DMS 273 (cell line): ENCODE measurements around the gene LRIG1.

Experiments used
- DNase-seq: peaks from one replicate; lab custom pipeline; 2025; ENCODE audit not compliant: unreplicated experiment; lab: John Stamatoyannopoulos, UW

Gene LRIG1

DNA sequence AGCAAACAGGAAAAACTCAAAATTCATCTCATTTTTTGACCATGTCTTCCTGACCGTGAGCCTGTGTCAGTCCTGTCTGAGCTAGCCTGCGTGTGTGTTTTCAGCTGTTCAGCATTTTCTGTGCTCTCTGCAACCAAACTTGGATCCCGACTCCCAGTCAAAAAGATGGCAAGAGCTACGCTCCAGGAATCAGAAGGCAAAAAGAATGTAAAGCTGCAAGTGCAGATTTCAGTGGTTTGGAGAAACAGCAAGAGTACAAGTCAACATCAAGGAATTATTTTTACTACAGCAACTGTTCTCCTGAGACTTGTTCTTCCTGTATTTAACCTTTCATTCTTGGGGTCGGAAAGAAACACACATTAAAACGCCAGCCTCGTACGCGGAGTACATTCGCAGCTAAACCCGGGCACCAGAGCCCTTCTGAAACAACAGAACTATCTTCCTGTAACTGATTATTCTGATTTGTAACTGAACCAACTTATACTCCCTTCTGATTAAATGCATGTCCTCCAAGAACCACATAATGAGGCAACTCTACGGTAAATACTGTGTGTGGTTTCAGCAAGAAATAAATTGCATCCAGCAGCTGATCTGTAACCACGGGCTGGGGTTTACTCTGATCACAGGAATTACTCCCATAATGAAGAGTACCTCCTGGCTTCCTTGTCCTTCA, 107.4 kb downstream of the LRIG1 start:
- DNase-seq = no peak

GRCh38 chr3:66392966-66393332, 107.9 kb downstream of the LRIG1 start:
- DNase-seq = no peak

DNA sequence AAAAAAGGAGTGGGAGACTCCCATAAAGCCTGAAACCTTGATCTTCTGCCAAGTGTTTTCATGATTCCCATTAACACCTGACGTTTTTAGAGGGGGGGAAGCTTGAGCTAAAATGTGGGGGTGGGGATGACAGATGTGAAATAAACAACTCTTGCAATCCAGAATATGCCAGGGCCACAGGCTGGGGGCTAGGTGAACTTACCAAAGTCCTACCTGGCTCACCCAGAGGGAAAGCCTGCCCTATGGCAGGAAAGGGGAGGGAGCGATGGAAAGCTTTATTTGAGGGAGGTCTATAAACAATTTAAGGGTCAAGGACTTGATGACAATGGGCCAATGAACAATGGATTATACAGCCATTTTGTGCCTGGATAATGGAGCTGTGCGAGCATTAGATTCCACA, 108.3 kb downstream of the LRIG1 start:
- peak; percentile 13 for DNase-seq

DNA sequence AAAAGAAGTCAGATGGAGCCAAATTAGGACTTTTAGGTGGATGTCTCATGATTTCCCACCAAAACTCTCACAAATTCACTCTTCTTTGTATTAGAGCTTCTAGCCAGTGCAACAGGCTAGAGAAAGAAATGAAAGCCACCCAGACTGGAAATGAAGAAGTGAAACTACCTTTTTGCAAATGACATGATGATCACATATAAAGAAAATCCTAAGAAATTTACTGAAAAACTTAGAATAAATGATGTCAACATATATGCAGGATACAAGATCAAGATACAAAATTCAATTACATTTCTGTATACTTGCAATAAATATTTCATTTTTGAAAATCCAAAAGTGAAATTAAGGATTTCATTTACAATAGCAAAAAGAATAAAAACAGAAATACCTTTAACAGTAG, 110.8 kb downstream of the LRIG1 start:
- DNase-seq = no peak

GRCh38 chr3:66386925-66387650, 113.7 kb downstream of the LRIG1 start:
- no peak for DNase-seq

- no peak for DNase-seq
Measured at GRCh38 chr3:66386011-66386924, 114.6 kb downstream of the LRIG1 start.

DNA sequence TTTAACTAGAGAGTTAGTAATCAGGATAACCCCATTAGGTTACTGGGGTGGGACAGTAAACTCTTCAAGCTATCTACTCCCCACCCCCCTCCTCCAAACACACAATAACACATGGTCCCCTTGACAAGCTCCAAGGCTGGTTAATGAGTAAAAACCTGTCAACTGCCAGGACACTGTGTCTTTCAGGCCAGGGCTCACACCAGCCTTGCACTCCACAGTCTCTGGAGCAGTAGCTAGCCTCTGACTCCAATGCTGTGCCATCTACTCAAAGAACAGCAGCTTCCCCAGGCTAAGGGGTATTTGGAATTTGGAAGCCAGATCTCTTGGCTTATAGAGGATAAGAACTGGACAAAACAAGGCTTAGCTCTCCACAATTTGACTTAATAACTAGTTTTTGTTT, 115.8 kb downstream of the LRIG1 start:
- DNase-seq = no peak

- no peak for DNase-seq
Measured at GRCh38 chr3:66383998-66384745, 116.7 kb downstream of the LRIG1 start.

DNA sequence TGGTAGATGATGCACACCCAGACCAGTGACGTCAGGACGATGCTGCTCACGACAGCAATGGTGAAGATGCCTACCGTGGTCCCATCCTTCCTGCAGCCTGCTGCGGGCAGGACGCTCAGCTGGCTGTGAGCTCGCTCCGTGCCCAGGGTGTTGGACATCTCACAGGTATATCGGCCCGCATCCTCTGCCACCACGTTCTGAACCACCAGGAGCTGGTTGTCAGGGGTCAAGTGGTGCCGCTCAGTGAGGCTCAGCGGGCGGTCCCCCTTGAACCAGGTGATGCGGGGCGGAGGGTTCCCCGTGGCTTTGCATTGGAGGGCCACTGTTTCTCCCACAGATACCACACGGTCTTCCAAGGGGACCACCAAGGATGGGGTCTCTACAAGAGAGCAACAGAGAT, 117.8 kb downstream of the LRIG1 start:
- no peak for DNase-seq

- no peak for DNase-seq
Measured at GRCh38 chr3:66382142-66382541, 118.7 kb downstream of the LRIG1 start.

DNA sequence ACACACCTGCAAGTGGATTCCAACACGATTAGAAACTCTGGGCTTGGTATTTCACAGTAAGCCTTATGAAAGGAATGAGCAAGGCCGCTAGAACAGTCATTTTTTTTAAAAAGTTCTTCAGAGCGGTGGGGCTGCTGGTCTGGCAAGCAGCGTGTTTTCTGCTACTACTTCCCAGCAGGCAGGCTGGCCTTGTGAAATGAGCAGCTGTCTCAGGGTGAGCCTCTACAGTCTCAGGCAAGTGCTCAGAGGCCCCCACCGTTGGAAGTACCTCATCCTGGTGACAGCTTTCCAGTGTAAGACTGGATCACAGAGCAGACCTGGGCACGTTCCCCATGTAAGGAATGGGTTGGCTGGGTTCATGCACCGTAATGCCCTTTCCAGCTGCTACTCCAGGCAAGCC, 119.2 kb downstream of the LRIG1 start:
- no peak for DNase-seq

DNA sequence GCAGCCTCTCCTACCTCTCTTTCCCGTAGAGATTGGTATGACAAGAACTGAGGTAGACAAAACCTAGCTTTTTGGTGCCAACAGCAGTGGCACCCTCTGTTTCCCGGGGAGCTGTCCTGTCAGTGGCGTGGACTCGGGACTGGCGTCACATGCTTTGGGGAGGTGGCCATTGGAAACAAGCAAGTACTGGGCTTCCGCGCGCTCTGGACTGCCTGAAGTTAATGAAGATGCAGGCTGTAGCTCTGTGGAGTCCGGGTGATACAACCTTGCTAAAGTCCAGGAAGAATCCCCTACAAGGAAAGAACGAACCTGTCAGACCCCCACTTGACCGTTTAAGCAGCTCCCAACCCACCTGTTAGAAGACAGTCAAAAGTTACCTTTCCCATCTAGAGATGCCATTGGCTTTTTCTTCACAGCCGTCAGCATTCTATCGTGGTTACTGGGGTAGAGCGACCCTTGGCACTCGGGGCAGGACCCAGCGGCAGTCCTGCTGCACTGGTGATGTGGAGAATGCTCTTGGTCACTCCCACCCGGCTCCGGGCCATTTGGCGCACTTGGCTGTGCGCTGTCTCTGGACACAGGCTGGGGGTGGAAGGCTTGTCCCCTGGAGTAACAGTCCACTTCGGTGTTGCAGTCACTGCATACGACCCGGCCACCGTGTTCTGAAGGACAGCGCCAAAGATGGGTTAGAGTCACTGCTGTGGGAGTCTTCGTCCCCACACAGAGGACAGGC, 120.5 kb downstream of the LRIG1 start:
- no peak for DNase-seq

DNA sequence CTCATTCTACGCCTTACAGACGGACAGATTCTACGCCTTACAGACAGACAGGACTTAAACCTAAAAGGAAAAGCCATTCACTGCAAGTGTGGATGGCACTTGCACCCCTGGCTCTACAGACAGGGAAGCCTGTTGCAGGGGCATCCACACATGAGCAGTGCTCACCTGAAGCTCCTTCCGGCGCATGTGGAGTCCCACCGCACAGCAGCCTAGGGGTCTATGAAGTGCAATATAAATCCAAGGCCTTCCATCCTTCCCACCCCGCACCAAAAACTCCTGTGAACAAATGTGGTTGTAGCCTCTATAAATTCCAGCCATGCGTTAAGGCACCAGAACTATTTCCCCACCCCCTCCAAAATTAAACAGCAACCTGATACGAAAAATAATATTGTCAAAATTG, 121.3 kb downstream of the LRIG1 start:
- DNase-seq = no peak

DNA sequence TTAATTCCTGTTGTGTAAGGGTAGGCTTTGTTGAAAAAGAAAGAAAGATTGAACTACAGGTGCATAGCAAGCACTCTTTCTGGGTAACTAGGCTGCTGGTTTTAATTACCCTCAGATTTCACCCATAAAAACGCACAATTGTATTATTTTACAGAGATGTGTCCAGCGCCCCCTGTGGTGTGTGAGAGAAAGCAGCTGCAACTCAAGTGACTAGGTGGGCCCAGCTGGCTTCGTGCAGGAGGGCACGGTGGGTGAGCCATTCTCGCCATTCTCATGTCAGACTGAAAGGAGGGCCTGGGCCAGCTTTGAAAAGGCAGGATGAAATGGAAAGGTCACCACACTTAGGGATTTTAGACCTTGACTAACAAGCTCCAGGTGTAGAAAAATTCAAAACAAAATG, 122.6 kb downstream of the LRIG1 start:
- DNase-seq = peak; percentile 51

- no peak for DNase-seq
Measured at GRCh38 chr3:66377800-66378199, 123.0 kb downstream of the LRIG1 start.

- DNase-seq = no peak
Measured at GRCh38 chr3:66376568-66376967, 124.3 kb downstream of the LRIG1 start.

DNA sequence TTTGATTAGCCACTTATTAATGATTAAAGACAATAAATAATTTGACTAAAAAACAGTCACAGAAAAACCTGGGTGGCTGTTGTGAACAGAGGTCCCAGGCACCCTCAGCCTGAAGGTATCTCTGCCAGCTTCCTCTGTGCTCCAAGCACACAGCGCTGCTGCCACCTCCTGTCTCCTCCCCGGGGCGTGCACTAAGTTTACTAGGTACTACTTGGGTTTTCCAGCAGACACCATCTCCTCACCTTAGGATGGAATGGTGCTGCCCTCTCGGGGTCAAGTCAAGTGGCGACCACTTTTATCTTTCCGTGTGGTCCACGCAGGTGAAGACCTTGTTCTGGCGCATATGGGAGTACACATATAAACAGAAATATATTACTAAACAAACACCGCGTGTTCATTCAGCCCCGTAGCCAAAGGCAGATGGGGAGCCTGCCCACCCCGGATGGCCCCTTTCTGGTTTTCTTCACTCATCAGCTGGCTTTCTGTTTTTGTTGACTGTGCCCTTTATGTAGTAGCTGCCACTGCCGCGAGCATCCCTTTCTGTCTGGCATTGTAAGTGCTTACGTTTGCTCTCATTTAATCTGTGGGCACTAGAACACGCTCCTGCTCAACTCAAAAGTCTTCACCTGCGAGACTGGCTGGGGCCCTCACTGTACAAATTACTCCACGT, 128.0 kb downstream of the LRIG1 start:
- peak; percentile 30 for DNase-seq

- no peak for DNase-seq
Measured at GRCh38 chr3:66371432-66371831, 129.4 kb downstream of the LRIG1 start.

DNA sequence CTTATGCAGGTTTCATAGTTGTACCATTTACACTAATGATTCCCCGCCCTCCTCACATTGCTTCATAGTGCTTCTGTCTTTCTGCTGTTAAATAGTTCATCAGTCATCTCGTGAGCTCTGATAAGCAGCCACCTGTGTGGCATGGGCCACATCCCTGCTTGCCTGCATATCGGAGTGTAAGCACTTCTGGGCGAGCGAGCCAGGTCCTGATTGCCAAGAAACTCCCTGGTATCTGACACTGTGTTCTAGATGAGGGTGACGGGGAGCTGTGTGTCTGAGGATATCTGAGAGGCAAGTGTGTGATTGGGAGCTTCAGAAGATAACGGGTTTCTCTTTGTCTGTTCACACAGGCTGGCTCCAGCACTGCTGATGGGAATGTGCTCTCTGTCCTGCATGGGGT, 130.6 kb downstream of the LRIG1 start:
- no peak for DNase-seq

DNA sequence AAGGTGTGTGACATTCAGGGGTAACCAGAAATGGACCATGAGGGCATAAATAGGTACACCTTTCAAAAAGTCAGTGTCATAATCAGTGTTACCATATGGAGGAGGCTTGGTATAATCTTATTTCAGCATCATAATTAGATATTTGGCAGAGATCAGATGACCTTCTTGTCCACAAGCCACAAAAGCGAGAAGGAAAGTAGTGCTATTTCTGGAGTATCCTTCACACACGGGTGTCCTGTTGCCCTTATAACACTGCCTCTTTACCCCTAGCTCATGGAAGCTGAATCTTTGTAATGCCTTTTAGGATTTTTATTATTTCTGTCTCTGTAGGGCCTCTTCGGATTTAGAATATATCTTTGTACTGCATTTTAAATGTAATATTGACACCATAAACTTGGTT, 132.8 kb downstream of the LRIG1 start:
- no peak for DNase-seq
